A204.1 (cell line): ENCODE data around the gene LIAS.
"Not testable (repeated sequence)": the region's sequence is repeated elsewhere in the genome, so short reads cannot be mapped to it uniquely, and the experiment has no call there.

Experiments
- FAIRE-seq: peaks from 2 replicates; lab custom pipeline; 2012; peaks lifted over from hg19 to GRCh38; lab: Jason Lieb, UNC

Gene LIAS

GRCh38 chr4:39453738-39454137 is 5.1 kb upstream of the LIAS start:
- no peak for FAIRE-seq

- no peak for FAIRE-seq
Observed at GRCh38 chr4:39455486-39455885, 3.4 kb upstream of the LIAS start.

GRCh38 chr4:39456946-39457763 is 1.7 kb upstream of the LIAS start:
- FAIRE-seq: no peak

GRCh38 chr4:39458161-39458504 is 723 bp upstream of the LIAS start:
- FAIRE-seq: not testable (repeated sequence)

- FAIRE-seq: no peak
Observed at GRCh38 chr4:39464886-39465501, 6.1 kb downstream of the LIAS start.

DNA sequence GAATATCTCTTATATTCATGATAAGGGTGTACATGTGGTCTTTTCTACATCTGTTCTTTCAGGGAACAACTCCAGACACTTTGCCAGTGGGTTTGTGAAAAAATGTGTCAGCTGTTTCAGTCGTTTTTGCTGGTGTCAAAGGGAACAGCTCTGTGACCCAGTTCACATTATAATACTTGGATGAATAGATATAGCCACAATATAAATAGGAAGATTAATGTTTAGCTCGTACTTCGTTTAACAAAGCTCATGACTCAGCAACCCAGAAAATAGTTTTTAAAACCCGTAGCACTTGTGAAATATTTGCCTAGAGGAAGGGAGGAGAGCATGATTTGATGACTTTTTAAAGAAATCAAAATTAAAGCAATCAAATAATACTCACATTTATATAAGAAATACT is 7.9 kb downstream of the LIAS start:
- no peak for FAIRE-seq

- FAIRE-seq: no peak
Observed at GRCh38 chr4:39467464-39467863, 8.6 kb downstream of the LIAS start.

GRCh38 chr4:39469429-39470077 is 10.7 kb downstream of the LIAS start:
- FAIRE-seq: peak; percentile 99

GRCh38 chr4:39470402-39470801 is 11.5 kb downstream of the LIAS start:
- FAIRE-seq: no peak

DNA sequence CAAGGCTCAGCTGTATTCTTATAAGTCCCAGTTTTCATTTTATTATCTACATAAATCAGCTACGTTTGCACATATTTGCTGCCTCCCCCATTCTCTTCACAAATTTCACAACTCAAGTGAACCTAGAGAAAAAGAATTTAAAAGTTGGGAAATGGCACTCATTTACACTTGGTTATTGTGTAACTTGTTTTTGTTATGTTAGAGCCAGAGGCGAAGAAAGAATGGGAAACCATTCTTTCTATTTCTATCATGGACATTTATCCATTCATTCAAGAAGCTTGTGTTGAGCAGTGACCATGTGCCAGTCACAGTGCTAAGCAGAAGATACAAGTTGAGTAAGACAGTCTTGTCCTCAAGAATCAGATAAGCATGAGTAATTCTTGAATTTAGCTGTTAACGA is 13.5 kb downstream of the LIAS start:
- FAIRE-seq: no peak

DNA sequence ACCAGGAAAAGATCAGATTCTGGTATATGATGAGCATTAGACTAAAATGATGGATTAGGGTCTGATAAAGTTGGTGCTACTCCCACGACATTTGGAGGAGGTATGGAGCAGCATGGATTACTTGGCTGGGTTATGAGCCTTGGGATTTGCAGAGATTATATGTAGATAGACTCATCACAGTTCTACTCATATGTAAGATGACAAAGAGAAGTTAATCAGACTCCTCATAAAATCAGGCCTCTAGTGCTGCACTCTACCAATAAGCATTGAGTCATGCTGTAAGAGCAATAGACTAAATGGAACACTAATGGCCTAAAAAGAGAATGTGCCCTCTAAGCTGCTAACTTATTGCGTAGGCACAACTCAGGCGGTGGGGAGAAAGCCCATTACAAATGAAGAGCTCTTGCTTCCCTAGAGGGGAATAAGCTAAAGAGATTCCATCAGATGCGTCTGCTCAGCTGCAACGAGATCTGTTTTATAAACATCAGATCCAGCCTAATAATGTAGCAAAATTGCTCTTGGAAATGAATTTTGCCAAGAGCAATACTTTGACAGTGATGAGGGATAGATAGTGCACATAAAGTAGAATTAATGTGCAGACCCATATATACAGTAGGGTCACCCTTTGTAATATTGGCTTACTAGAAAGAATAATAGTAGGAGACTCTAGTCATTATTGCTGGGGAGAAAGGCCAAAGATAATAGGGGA is 17.5 kb downstream of the LIAS start:
- no peak for FAIRE-seq

DNA sequence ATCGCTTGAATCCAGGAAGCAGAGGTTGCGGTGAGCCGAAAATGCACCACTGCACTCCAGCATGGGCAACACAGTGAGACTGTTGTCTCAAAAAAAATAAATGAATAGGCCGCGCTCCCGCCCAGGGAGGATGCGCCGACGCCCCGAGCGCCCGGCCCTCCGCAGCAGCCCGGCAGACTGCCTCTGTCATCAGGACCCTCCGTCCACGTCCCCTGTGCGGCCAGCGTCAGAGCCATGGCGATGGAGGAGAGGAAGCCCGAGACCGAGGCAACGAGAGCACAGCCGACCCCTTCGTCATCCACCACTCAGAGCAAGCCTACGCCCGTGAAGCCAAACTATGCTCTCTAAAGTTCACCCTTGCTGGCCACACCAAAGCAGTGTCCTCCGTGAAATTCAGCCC is 21.4 kb downstream of the LIAS start:
- FAIRE-seq: no peak

GRCh38 chr4:39480902-39481695 is 22.2 kb downstream of the LIAS start:
- FAIRE-seq: no peak

- no peak for FAIRE-seq
Observed at GRCh38 chr4:39484582-39485272, 25.9 kb downstream of the LIAS start.

- no peak for FAIRE-seq
Observed at GRCh38 chr4:39486221-39486804, 27.5 kb downstream of the LIAS start.

GRCh38 chr4:39490322-39490721 is 31.5 kb downstream of the LIAS start:
- no peak for FAIRE-seq

DNA sequence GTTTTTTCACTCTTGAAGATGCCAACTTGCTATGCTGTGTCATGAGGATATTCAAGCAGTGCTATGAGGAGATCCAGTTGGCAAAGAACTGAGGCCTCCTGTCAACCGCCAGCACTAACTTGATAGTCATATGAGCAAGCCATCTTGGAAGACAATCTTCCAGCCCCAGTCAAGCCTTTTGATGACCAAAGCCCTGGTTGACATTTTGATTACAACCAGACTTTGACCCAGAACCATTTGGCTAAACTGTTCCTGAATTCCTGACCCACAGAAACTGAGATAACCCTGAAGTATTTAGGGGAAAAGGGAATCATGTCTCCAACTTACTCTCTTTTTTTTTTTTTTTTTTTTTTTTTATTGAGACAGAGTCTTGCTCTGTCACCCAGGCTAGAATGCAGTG is 35.5 kb downstream of the LIAS start:
- no peak for FAIRE-seq

DNA sequence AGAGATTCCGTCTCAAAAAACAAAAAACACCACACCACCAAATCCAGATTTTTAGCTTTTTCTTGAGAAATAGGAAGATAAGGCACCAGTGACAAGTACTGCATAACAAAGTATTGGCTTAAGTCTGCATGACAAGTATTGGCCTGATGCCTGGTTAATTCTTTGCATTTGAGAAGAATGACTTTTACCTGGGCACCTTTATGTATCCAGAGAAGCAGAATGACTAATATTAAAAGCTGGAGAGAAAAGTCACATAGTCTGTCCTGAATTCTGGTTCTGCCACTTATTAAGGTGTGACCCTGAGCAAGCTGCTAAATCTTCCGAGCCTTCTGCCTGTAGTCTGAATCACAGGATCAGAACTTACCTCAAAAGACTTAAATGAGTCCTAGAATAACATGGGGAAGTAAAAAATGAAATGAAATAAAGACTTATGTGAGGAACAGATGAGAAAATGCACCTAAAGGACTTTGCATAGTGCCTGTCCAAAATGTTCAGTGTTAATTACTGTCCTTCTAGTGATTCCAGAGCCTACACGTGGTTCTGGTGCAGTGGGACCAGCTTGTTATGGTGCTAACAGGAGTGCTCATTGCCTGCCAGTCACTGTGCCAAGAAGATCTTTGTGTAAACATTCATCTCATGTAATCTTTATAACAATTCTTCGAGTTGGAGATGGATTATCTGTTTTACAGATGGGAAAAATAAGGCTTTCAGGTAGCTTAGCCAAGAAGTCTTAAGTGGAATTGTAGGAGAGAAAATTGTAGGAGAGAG is 36.8 kb downstream of the LIAS start:
- no peak for FAIRE-seq

DNA sequence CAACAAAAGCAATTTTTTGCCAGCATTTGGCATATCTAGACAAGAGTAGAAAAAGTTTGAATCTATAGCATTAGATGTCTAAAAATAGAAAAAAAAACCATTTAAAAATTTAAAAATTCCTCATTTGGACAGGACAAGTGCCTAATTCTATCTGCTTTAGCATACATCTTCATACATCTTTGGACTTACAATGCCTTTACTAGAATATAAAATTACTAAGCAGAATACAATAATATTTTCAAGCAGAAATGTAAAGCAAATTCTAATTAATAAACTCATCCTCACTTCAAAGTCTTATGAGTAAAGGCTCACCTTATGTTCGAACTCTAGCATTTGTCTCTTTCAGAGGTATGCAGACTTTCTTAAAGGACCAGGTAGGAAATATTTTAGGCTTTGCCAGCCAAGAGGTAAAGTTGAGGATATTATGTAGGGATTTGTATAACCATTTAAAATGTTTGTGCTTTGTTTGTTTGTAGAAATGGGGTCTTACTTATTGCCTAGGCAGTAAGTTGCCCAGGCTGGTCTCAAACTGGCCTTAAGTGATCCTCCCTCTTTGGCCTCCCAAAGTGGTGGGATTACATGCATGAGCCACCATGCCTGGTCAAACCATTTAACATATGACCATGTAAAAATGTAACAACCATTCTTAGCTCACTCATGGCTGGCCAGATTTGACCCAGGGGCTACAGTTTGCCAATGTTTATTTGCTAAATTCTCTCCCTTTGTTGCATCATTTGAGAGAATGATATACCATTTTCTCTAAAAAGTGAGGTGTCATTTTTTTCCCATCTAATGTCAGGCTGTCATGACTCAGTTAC is 39.3 kb downstream of the LIAS start:
- no peak for FAIRE-seq

DNA sequence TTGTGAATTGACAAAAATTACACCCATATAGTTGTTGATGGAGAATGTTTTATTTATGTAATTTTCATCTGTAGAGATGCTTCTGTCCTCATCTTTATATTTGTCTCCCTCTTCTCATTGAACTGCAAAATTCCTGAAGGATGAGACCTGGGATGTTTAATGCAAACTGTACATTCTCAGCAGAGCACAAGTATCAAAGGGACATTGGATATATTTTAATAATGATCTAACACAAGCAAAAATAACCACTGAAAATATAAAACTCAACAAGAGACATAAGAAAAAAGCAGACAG is 39.8 kb downstream of the LIAS start:
- FAIRE-seq: no peak
